SKM-1 treated with dmso at 0.1 percent for 144 hours (cell line): ENCODE results near the gene PRSS8.
"Not testable (repeated sequence)": the region's sequence is repeated elsewhere in the genome, so short reads cannot be mapped to it uniquely, and the experiment has no call there.

Experiments
- DNase-seq: peaks from one replicate; lab custom pipeline; 2025; ENCODE audit not compliant: unreplicated experiment; lab: John Stamatoyannopoulos, UW

The PRSS8 gene

GRCh38 chr16:31135535-31136286 lies at the start of gene PRSS8:
Gene PRSS8, minus strand, starts transcription at chr16:31135727. Its CDS starts 229 bp downstream, at chr16:31135498.
- no peak for DNase-seq

GRCh38 chr16:31184888-31185287 lies 49.4 kb upstream of the PRSS8 start:
- DNase-seq: no peak

DNA sequence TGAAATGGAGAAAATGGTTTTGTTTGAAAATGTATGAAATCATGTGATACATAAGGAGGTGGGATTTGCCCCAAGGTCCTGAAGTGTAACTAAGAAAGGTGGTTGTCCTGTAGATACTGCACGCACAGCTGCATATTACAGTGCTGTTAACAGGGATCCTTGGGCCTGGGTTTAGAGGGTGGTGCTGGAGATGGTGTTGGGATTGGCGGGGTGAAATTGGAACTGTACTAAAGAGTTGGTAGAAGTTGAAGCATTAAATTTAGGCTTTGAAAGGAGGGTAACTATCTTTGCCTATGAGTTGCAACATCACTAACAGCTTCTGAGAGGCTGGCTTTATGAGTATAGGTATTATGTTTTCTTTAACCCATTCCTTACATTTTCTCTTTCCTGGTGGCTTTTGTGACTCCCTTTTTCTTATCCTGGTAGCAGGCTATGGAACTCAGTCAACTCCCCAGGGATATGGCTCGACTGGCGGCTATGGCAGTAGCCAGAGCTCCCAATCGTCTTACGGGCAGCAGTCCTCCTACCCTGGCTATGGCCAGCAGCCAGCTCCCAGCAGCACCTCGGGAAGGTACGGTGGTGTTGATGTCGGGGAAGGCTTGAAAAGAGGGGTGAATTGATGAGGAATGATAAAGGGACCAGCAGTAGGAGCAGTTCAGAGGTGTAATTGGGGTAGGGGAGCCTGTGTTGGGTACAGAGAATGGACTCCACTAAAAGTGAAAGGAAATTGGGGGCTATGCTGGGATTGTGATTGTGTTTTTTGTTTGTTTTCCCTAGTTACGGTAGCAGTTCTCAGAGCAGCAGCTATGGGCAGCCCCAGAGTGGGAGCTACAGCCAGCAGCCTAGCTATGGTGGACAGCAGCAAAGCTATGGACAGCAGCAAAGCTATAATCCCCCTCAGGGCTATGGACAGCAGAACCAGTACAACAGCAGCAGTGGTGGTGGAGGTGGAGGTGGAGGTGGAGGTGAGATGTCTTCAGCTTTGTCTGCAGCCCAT lies 48.2 kb upstream of the PRSS8 start:
- DNase-seq: no peak

DNA sequence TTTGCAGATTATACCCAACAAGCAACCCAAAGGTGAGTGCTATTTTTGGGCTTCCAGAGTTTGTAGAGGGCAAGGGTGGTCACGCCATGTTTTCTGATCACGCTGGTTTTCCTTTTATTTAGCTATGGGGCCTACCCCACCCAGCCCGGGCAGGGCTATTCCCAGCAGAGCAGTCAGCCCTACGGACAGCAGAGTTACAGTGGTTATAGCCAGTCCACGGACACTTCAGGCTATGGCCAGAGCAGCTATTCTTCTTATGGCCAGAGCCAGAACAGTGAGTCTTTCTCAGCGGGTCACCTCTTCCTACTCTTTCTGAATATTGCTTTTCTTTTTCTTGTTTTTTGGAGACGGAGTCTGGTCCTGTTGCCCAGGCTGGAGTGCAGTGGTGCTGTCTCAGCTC lies 46.9 kb upstream of the PRSS8 start:
- no peak for DNase-seq

- no peak for DNase-seq
These were observed 45.7 kb upstream of the PRSS8 start for GRCh38 chr16:31181102-31181830.

DNA sequence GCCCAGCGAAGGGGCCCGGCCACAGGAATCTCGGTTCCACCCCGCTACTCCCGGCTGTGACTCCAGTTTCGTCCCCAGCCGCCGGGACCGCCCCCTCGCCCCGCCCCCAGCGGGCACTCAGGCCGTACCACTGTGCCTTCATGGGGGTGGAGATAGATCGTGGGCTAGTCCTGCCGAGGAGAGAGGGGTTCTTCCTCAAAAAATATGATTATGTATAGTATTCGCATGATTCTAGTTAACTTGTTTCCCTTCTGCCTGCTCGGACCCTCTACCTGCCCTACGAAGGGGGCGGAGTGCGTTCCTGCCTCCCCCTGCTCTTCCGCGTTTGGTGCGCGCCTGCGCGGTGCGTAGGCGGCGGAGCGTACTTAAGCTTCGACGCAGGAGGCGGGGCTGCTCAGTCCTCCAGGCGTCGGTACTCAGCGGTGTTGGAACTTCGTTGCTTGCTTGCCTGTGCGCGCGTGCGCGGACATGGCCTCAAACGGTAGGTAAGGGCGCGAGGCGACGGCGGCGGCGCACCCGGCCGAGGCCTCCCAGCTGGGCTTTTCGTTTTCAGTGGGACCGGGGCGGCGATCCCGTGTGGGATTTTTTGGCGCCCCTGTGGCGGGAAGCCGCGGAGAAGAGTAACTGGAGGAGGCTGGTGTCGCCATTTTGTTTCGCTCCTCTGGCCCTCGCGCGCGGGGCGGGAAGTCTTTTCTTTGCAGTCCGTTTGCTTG lies 44.4 kb upstream of the PRSS8 start, which contains the start of gene FUS:
TSS of gene FUS (plus strand) at position 393 of the 713 bp plus-strand sequence. CDS start at position 469, 76 bp downstream.
- peak; percentile 90 for DNase-seq

DNA sequence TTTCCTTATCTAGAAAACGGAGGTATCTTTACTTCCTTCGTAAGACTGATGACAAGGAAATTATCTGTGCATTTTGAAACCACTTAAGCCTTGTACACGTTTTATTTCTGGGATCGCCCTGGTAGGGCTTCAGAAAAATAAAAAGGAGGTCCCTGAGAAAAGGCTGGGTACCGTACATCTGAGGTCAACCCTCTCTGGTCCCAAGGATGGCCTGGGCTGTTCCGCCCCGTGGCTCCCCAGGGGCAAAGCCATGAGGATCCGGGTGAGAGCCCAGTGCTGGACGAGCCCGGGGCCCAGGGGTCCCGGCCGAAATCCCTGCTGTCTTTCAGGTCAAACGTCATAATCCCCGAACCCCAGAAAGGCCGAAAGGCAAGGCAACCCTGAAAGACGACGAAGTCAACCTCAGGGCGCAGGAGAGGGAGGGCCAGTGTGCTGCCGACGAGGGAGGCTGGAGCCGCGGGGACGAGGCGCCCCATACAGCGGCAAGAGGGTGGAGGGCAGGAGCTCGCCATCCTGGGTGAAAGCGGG lies 43.8 kb upstream of the PRSS8 start:
- no peak for DNase-seq

DNA sequence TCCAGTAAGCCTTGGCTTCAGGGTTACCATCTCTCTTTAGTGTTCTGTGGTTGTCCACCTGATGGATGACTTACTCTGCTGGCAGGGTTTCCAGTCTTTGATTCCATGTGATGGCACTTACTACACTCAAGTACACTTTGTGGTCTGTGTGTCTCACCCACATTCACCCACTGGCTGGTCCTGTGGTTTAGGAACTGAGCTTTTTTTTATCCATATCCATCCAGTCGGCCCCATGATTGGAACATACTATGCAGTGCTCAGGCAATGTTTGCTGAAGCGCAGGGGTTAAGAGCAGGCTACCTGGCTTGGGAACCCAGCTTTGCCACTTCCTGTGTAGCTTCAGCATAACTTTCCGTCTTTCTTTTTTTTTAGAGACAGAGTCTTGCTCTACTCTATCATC lies 41.6 kb upstream of the PRSS8 start:
- DNase-seq: no peak

DNA sequence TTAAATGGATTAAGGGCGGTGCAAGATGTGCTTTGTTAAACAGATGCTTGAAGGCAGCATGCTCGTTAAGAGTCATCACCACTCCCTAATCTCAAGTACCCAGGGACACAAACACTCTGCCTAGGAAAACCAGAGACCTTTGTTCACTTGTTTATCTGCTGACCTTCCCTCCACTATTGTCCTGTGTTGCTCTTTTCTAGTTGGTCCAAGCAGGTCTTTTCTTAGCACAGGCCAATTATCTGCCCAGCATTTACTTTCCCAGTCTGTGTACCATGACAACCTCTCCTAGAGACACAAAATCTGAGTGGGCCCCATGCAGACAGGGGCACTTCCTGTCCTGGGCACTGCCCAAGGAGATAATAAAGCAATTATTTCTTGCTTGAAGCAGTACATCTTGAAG lies 34.5 kb upstream of the PRSS8 start:
- DNase-seq: not testable (repeated sequence)

DNA sequence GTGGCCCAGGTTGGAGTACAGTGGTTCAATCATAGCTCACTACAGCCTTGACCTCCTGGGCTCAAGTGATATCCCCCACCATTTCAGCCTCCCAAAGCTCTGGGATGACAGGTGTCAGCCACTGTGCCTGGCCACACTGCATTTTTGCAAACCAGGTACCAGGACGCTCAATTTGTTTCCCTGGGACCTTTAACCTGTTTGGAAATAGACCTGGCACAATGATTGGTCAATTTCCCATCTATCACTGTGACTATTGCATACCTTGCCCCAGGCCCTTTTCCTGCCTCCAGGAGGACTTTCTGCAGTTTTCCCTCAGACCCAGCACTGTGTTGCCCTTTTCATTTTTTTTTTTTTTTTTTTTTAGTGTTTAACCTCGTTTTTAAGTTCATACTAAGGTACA lies 33.3 kb upstream of the PRSS8 start:
- no peak for DNase-seq

DNA sequence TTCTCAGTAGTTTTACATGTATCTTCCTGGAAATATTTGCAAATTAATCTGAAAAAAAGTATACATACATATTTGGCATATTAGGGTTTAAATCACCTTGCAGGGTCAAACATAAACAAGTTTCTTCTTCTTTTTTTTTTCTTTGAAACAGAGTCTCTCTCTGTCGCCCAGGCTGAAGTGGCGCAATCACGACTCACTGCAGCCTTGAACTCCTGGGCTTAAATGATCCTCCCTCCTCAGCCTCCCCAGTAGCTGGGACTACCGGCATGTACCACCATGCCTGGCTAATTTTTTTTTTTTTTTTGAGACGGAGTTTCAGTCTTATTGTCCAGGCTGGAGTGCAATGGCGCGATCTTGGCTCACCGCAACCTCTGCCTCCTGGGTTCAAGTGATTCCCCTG lies 31.8 kb upstream of the PRSS8 start:
- DNase-seq: no peak

GRCh38 chr16:31157136-31157535 lies 21.6 kb upstream of the PRSS8 start:
- peak; percentile 67 for DNase-seq

- peak; percentile 54 for DNase-seq
These were observed 15.4 kb upstream of the PRSS8 start for GRCh38 chr16:31150976-31151375.

DNA sequence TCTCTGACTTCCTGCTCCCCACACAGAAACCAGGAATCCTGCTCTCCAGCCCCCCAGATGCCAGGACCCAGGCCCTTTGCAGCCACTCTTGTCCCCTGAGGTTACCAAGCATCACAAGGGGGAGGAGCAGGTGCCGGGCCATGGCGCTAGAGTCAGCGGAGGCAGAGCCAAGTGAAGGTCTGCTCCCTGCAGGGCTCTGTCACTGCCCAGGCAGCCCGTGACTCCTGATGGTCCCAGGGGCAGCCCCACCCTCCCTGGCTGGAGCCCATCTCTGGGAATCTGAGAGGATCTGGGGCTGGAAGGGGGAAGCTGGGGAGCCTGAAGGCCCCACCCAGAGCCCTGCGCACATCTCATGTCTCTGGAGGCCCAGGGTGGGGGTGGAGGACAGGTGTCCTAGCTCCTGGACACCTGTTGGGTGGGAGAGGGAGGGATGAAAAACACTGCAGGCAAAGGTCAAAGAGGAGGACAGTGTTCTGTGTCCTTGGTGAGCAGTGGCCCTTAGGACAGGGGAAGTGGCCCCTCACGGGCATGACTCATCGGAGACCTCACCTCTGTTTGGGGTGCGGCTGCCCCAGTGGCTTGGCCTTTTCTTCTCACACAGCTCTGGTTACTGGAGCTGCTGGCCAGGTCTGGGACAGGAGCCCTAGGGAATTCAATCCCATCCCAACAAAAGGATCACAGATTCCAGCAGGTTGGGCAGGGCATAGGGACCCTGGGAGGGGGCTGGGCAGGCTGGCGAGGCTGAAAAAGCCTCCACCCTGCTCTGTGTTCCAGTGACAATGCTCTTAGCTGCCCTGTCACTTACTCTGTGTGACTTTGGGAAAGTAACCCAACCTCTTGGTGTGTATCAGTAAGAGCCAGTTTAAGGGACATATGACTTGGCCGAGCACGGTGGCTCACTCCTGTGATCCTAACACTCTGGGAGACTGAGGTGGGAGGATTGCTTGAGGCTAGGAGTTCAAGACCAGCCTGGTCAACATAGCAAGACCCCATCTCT lies 14.7 kb upstream of the PRSS8 start, which contains the start of gene PRSS36:
TSS of gene PRSS36 (minus strand) at position 173 of the 997 bp plus-strand sequence. CDS start at position 142, 31 bp downstream.
- no peak for DNase-seq

- no peak for DNase-seq
These were observed 13.8 kb upstream of the PRSS8 start for GRCh38 chr16:31149332-31149731.

- no peak for DNase-seq
These were observed 13.4 kb upstream of the PRSS8 start for GRCh38 chr16:31148896-31149295.

DNA sequence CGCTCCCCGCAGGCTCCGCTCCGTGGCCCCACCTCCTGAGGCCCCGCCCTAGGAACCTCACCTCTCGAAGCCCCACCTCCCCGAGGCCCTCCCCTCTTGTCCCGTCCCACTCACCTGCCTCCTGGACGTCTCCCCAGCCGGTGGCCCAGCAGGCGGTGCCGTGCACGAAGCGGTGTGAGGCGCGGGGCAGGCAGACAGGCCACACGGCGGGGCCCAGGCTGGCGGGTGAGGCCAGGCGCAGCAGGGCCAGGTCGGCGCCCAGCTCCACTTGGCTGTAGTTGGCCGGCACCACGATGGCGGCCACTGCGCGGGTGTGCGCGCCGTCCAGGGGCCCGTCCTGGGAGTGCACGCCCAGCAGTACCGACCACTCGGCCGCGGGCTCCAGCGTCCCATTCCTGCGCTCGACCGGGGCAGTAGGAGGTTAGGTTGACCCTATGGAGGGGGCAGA lies 12.8 kb upstream of the PRSS8 start:
- DNase-seq: no peak

- no peak for DNase-seq
These were observed 12.0 kb upstream of the PRSS8 start for GRCh38 chr16:31147574-31147973.
